Neuronal stem cell (in vitro differentiated cells): ENCODE measurements around the gene XAB2.

Experiments
- DNase-seq: peaks from one replicate; pipeline ENCODE4 v3.0.0-alpha.2; 2013; ENCODE audit warnings: low spot score
- H2AFZ ChIP-seq: one replicate; pipeline ENCODE4 v1.6.1; 2013; ENCODE audit warnings: mild to moderate bottlenecking, low read length, inconsistent platforms
- H2AK5ac ChIP-seq: 2 replicates; pipeline ENCODE4 v1.6.1; 2013; ENCODE audit warnings: low read depth, mild to moderate bottlenecking, inconsistent platforms, low read length, moderate library complexity, mixed read lengths
- H2BK120ac ChIP-seq: 2 replicates; pipeline ENCODE4 v1.6.1; 2013; ENCODE audit warnings: low read depth, mild to moderate bottlenecking, inconsistent platforms, low read length, moderate library complexity, mixed read lengths
- H2BK12ac ChIP-seq: one replicate; pipeline ENCODE4 v1.6.1; 2013; ENCODE audit warnings: low read length, inconsistent platforms
- H2BK15ac ChIP-seq: 2 replicates; pipeline ENCODE4 v1.6.1; 2013; ENCODE audit warnings: mild to moderate bottlenecking, low read length, inconsistent platforms, mixed read lengths
- H2BK5ac ChIP-seq: one replicate; pipeline ENCODE4 v1.6.1; 2013; ENCODE audit warnings: inconsistent platforms, mild to moderate bottlenecking, low read length, moderate library complexity
- H3K14ac ChIP-seq: one replicate; pipeline ENCODE4 v1.6.1; 2013; ENCODE audit warnings: low read length, inconsistent platforms
- H3K18ac ChIP-seq: 2 replicates; pipeline ENCODE4 v1.6.1; 2013; ENCODE audit warnings: low read length, inconsistent platforms
- H3K23ac ChIP-seq: 2 replicates; pipeline ENCODE4 v1.6.1; 2013; ENCODE audit warnings: low read depth, mild to moderate bottlenecking, mixed read lengths, low read length, inconsistent platforms; ENCODE audit not compliant: poor library complexity
- H3K27ac ChIP-seq: replicated peaks from 3 replicates; pipeline ENCODE4 v1.5.1; 2013; ENCODE audit warnings: low read length, inconsistent platforms
- H3K27me3 ChIP-seq, 3 experiments: 2 replicates each; pipeline ENCODE4 v1.6.1; 2013; ENCODE audit warnings: low read length in 3 of 3, mild to moderate bottlenecking in 2 of 3, inconsistent platforms in 1 of 3, low read depth in 1 of 3, mixed read lengths in 1 of 3, moderate library complexity in 1 of 3; ENCODE audit not compliant: control insufficient read depth in 3 of 3, insufficient read depth in 3 of 3
- H3K36me3 ChIP-seq, 2 donors: replicated peaks in 1 of 2; 2 replicates each; pipeline ENCODE4 v1.6.1; 2013; ENCODE audit warnings: low read length in 2 of 2; ENCODE audit not compliant: control insufficient read depth in 2 of 2, insufficient read depth in 2 of 2
- H3K4ac ChIP-seq: 2 replicates; pipeline ENCODE4 v1.6.1; 2013; ENCODE audit warnings: inconsistent platforms, mild to moderate bottlenecking, low read length, moderate library complexity
- H3K4me1 ChIP-seq, 2 donors: 1 replicate in 1 of 2; 2 replicates in 1 of 2; pipeline ENCODE4 v1.6.1; 2013; ENCODE audit warnings: low read length in 2 of 2, low read depth in 1 of 2; ENCODE audit not compliant: control insufficient read depth in 2 of 2, insufficient read depth in 1 of 2
- H3K4me2 ChIP-seq: one replicate; pipeline ENCODE4 v1.6.1; 2013; ENCODE audit warnings: mild to moderate bottlenecking, low read length, inconsistent platforms; ENCODE audit not compliant: insufficient read depth, poor library complexity, severe bottlenecking
- H3K4me3 ChIP-seq, 2 donors: 2 replicates each; pipeline ENCODE4 v1.5.1; 2013; ENCODE audit warnings: low read length in 2 of 2, mild to moderate bottlenecking in 2 of 2, inconsistent platforms in 1 of 2, moderate library complexity in 1 of 2
- H3K79me1 ChIP-seq: one replicate; pipeline ENCODE4 v1.6.1; 2013; ENCODE audit warnings: low read depth, mild to moderate bottlenecking, inconsistent platforms, low read length, moderate library complexity
- H3K9ac ChIP-seq: one replicate; pipeline ENCODE4 v1.6.1; 2013; ENCODE audit warnings: mild to moderate bottlenecking, low read depth, low read length, inconsistent platforms; ENCODE audit not compliant: poor library complexity
- H3K9me3 ChIP-seq, 2 donors: replicated peaks in 1 of 2; 2 replicates each; pipeline versions ENCODE3 to v1.6.1; 2013; ENCODE audit warnings: low read length in 2 of 2, mild to moderate bottlenecking in 2 of 2, inconsistent platforms in 1 of 2, low read depth in 1 of 2, mixed read lengths in 1 of 2, moderate library complexity in 1 of 2; ENCODE audit not compliant: control insufficient read depth in 2 of 2, insufficient read depth in 1 of 2
- H4K8ac ChIP-seq: one replicate; pipeline ENCODE4 v1.6.1; 2013; ENCODE audit warnings: low read depth, mild to moderate bottlenecking, inconsistent platforms, low read length, moderate library complexity
- H4K91ac ChIP-seq: one replicate; pipeline ENCODE4 v1.6.1; 2013; ENCODE audit warnings: low read length, low read depth, mild to moderate bottlenecking, inconsistent platforms; ENCODE audit not compliant: poor library complexity
- WGBS, 2 donors: extraction: QIAGEN DNeasy Blood & Tissue Kit; methylation state at CpG; one replicate each; pipeline ENCODE4 v1.1.7; 2013; ENCODE audit warnings: missing lambda C conversion rate in 2 of 2, mixed read lengths in 1 of 2; ENCODE audit not compliant: insufficient read length in 2 of 2, insufficient replicate concordance in 1 of 2; ENCODE audit errors: extremely low coverage in 2 of 2; 5-methylcytosine and 5-hydroxymethylcytosine counted together

Gene XAB2

GRCh38 chr19:7612282-7613274, 16.8 kb downstream of the XAB2 start:
- Histone ChIP-seq H2BK15ac (no peak overlapping the region), H4K91ac (no peak overlapping the region), H3K4me3 (no peak overlapping the region), H3K9me3 (no peaks in the 10 kb centered on the region), H3K27me3 (no peaks in the 10 kb centered on the region), H2BK120ac (no peak overlapping the region), H3K36me3 (peaks cover 10 to 13% of the 10 kb centered on the region in 2 donors), H2BK5ac (no peak overlapping the region), H3K4me1 (no peaks in the 10 kb centered on the region), H3K18ac (no peak overlapping the region), H3K27ac (no peak overlapping the region), H2AFZ (no peak overlapping the region), H3K4me2 (no peak overlapping the region), H3K14ac (no peak overlapping the region), H4K8ac (no peak overlapping the region), H3K79me1 (peaks cover 3% of the 10 kb centered on the region), H2AK5ac (no peak overlapping the region), H3K4ac (no peak overlapping the region), H3K23ac (no peak overlapping the region), H3K9ac (no peak overlapping the region), H2BK12ac (no peak overlapping the region)
- WGBS, 2 donors = no CpG with 5 or more reads among the region's 81 CpGs
- DNase-seq = no peak

- Histone ChIP-seq H2AFZ (no peak overlapping the region), H3K4me1 (no peaks in the 10 kb centered on the region), H3K9ac (no peak overlapping the region), H3K4me3 (no peak overlapping the region), H3K27me3 (no peaks in the 10 kb centered on the region), H4K91ac (no peak overlapping the region), H3K4ac (no peak overlapping the region), H2BK120ac (no peak overlapping the region), H3K36me3 (peaks cover 3 to 13% of the 10 kb centered on the region in 2 donors), H3K4me2 (no peak overlapping the region), H2BK5ac (no peak overlapping the region), H3K79me1 (peaks cover 1% of the 10 kb centered on the region), H3K27ac (no peak overlapping the region), H3K18ac (no peak overlapping the region), H2BK12ac (no peak overlapping the region), H3K14ac (no peak overlapping the region), H2BK15ac (no peak overlapping the region), H2AK5ac (no peak overlapping the region), H3K9me3 (no peaks in the 10 kb centered on the region), H3K23ac (no peak overlapping the region), H4K8ac (no peak overlapping the region)
- WGBS, 2 donors = no CpG with 5 or more reads among the region's 41 CpGs
- no peak for DNase-seq
Measured at GRCh38 chr19:7611541-7612279, 17.6 kb downstream of the XAB2 start.

- no peak overlapping the region for H2AFZ ChIP-seq
Measured at GRCh38 chr19:7610491-7611240, 18.7 kb downstream of the XAB2 start.

More at GRCh38 chr19:7610491-7611240, 18.7 kb downstream of the XAB2 start:
- Histone ChIP-seq H3K27ac (no peak overlapping the region), H3K4me2 (no peak overlapping the region), H3K9ac (no peak overlapping the region), H3K9me3 (no peaks in the 10 kb centered on the region), H3K36me3 (peaks cover 3 to 11% of the 10 kb centered on the region in 2 donors), H3K4me3 (no peak overlapping the region), H3K18ac (no peak overlapping the region), H3K27me3 (no peaks in the 10 kb centered on the region), H3K4me1 (no peaks in the 10 kb centered on the region), H3K23ac (no peak overlapping the region), H2BK5ac (no peak overlapping the region), H3K4ac (no peak overlapping the region), H4K8ac (no peak overlapping the region), H2BK12ac (peak overlapping the region; percentile 10), H4K91ac (no peak overlapping the region), H3K79me1 (peaks cover 2% of the 10 kb centered on the region), H2BK15ac (no peak overlapping the region), H2AK5ac (no peak overlapping the region), H2BK120ac (no peak overlapping the region), H3K14ac (no peak overlapping the region)
- WGBS, 2 donors = no CpG with 5 or more reads among the region's 31 CpGs
- no peak for DNase-seq
